ENCODE measurements around the gene PATL2.
"Not testable (repeated sequence)": the region's sequence is repeated elsewhere in the genome, so short reads cannot be mapped to it uniquely, and the experiment has no call there.

Gene PATL2

GRCh38 chr15:44695294-44695693, 15.8 kb downstream of the PATL2 start:
- TF ChIP-seq ZFX (IDR thresholded peaks at IDR 0.05; ENCODE audit: borderline replicate concordance) (no peak), CTCF (IDR thresholded peaks at IDR 0.05) (no peak)
- H3K27ac ChIP-seq: no peak overlapping the region

GRCh38 chr15:44694416-44694815, 16.7 kb downstream of the PATL2 start:
- TF ChIP-seq CTCF (IDR thresholded peaks at IDR 0.05) (no peak), ZFX (IDR thresholded peaks at IDR 0.05; ENCODE audit: borderline replicate concordance) (no peak)

GRCh38 chr15:44692659-44693058, 18.5 kb downstream of the PATL2 start:
- TF ChIP-seq CTCF (IDR thresholded peaks at IDR 0.05): no peak
- no peak for TF ChIP-seq ZFX (IDR thresholded peaks at IDR 0.05; ENCODE audit: borderline replicate concordance)

More at GRCh38 chr15:44694416-44694815, 16.7 kb downstream of the PATL2 start:
- H3K27ac ChIP-seq: no peak overlapping the region

GRCh38 chr15:44690245-44690644, 20.9 kb downstream of the PATL2 start:
- H3K27ac ChIP-seq: not testable (repeated sequence)

More at GRCh38 chr15:44692659-44693058, 18.5 kb downstream of the PATL2 start:
- no peak overlapping the region for H3K27ac ChIP-seq

GRCh38 chr15:44689318-44689717, 21.8 kb downstream of the PATL2 start:
- H3K27ac ChIP-seq: not testable (repeated sequence)

- H3K27ac ChIP-seq: peak overlapping the region; percentile 55
Observed at GRCh38 chr15:44682809-44683682, 28.1 kb downstream of the PATL2 start.

GRCh38 chr15:44682211-44682610, 28.9 kb downstream of the PATL2 start:
- TF ChIP-seq CTCF (IDR thresholded peaks at IDR 0.05): no peak
- no peak for TF ChIP-seq ZFX (IDR thresholded peaks at IDR 0.05; ENCODE audit: borderline replicate concordance)
- no peak overlapping the region for H3K27ac ChIP-seq

- TF ChIP-seq ZFX (IDR thresholded peaks at IDR 0.05; ENCODE audit: borderline replicate concordance) (no peak), CTCF (IDR thresholded peaks at IDR 0.05) (no peak)
- no peak overlapping the region for H3K27ac ChIP-seq
Observed at GRCh38 chr15:44676676-44677075, 34.4 kb downstream of the PATL2 start.

- H3K27ac ChIP-seq: no peak overlapping the region
- no peak for TF ChIP-seq CTCF (IDR thresholded peaks at IDR 0.05)
- TF ChIP-seq ZFX (IDR thresholded peaks at IDR 0.05; ENCODE audit: borderline replicate concordance): no peak
Observed at GRCh38 chr15:44675911-44676310, 35.2 kb downstream of the PATL2 start.
